HG03439 (cell line): ENCODE measurements around the gene CIRBP.

Experiments
- ATAC-seq: cut with Tn5 transposase; IDR thresholded peaks from one replicate; pipeline ENCODE4 v1.9.1; 2021; ENCODE audit warnings: mild to moderate bottlenecking, moderate library complexity; ENCODE audit not compliant: unreplicated experiment

CIRBP gene

GRCh38 chr19:1266916-1267476 lies 2.1 kb upstream of the CIRBP start:
- peak; percentile 9 for ATAC-seq

GRCh38 chr19:1267477-1268225 lies 1.5 kb upstream of the CIRBP start:
- ATAC-seq = no peak

GRCh38 chr19:1268226-1269064 lies 687 bp upstream of the CIRBP start:
- no peak for ATAC-seq

GRCh38 chr19:1269478-1270212 lies 513 bp downstream of the CIRBP start:
- ATAC-seq = peak; percentile 27

GRCh38 chr19:1270213-1270853 lies 1.2 kb downstream of the CIRBP start:
- ATAC-seq = no peak

GRCh38 chr19:1270854-1271527 lies 1.9 kb downstream of the CIRBP start:
- ATAC-seq = no peak

GRCh38 chr19:1271528-1272422 lies 2.6 kb downstream of the CIRBP start:
- ATAC-seq = no peak

GRCh38 chr19:1272423-1273262 lies 3.5 kb downstream of the CIRBP start:
- ATAC-seq = no peak

GRCh38 chr19:1273263-1274041 lies 4.3 kb downstream of the CIRBP start:
- ATAC-seq = no peak

GRCh38 chr19:1274081-1274851 lies 5.1 kb downstream of the CIRBP start:
- ATAC-seq = no peak

GRCh38 chr19:1274852-1275259 lies 5.7 kb downstream of the CIRBP start:
- no peak for ATAC-seq

GRCh38 chr19:1275260-1275975 lies 6.3 kb downstream of the CIRBP start, which contains the start of gene FAM174C:
Gene FAM174C (plus strand): TSS chr19:1275530. CDS start chr19:1275550, 20 bp downstream.
- peak; percentile 65 for ATAC-seq

- ATAC-seq = peak; percentile 1
Measured at GRCh38 chr19:1275976-1276627, 7.0 kb downstream of the CIRBP start.

GRCh38 chr19:1276628-1277022 lies 7.5 kb downstream of the CIRBP start:
- no peak for ATAC-seq

- no peak for ATAC-seq
Measured at GRCh38 chr19:1277061-1277460, 7.9 kb downstream of the CIRBP start.
